B cell (primary cell): ENCODE results near the gene TCL1A. TPM values are rescaled to one million over a fixed set of nuclear protein-coding genes. Genes with fewer than 3 reads are reported as not detected.
A peak's percentile ranks its signal among the peaks of the same experiment; 100 is the strongest.

Source experiments
- ATAC-seq: fragments of 200-7000 bp; cut with Tn5 transposase; one replicate; pipeline ENCODE4 v1.10.0; 2021; ENCODE audit warnings: low read depth, mild to moderate bottlenecking, moderate number of reproducible peaks, moderate library complexity
- CTCF ChIA-PET: fragments of 350-600 bp; sonication (Branson Sonifier 250); formaldehyde crosslinking; loops from one replicate; lab custom pipeline; 2021; ENCODE audit warnings: antibody characterized with exemption, inconsistent platforms; lab: Charles Lee
- POLR2A ChIA-PET: fragments of 350-600 bp; sonication (Branson Sonifier 250); formaldehyde crosslinking; loops from one replicate; lab custom pipeline; 2021; ENCODE audit warnings: antibody characterized with exemption; lab: Charles Lee
- DNase-seq: peaks from one replicate; pipeline ENCODE4 v3.0.0; 2013
- H2AFZ ChIP-seq: 2 replicates; pipeline ENCODE4 v1.6.1; 2012; ENCODE audit warnings: mild to moderate bottlenecking, low read depth, low read length; ENCODE audit not compliant: insufficient read depth, poor library complexity, severe bottlenecking
- H3K27ac ChIP-seq, 2 donors: 1 replicate in 1 of 2; 2 replicates in 1 of 2; pipeline ENCODE4 v1.5.1; 2012 to 2013; ENCODE audit warnings: low read length in 2 of 2, mild to moderate bottlenecking in 2 of 2, moderate library complexity in 1 of 2
- H3K27me3 ChIP-seq, 4 experiments: fragments of 200-600 bp in 1 of 4; sonication (generic) in 1 of 4; replicated peaks in 1 of 4; 1 replicate in 2 of 4; 2 replicates in 2 of 4; pipeline versions ENCODE4 v1.6.1 to v1.7.0; 2013 to 2016; ENCODE audit warnings: low read length in 3 of 4, mild to moderate bottlenecking in 2 of 4, mixed read lengths in 1 of 4, moderate library complexity in 1 of 4; ENCODE audit not compliant: insufficient read depth in 4 of 4, control insufficient read depth in 3 of 4; ENCODE audit errors: control extremely low read depth in 1 of 4
- H3K36me3 ChIP-seq, 2 experiments: replicated peaks in 1 of 2; 1 replicate in 1 of 2; 2 replicates in 1 of 2; pipeline versions ENCODE4 v1.6.1 to v1.7.1; 2013; ENCODE audit warnings: low read length in 1 of 2; ENCODE audit not compliant: insufficient read depth in 2 of 2, control insufficient read depth in 1 of 2; ENCODE audit errors: control extremely low read depth in 1 of 2, extremely low read depth in 1 of 2
- H3K4me1 ChIP-seq, 2 donors: fragments of 200-600 bp in 1 of 2; sonication (generic) in 1 of 2; 1 replicate in 1 of 2; 2 replicates in 1 of 2; pipeline versions ENCODE4 v1.5.1 to v1.6.1; 2013 to 2017; ENCODE audit warnings: low read length in 2 of 2; ENCODE audit not compliant: control insufficient read depth in 2 of 2, insufficient read depth in 2 of 2
- H3K4me2 ChIP-seq: replicated peaks from 2 replicates; pipeline ENCODE3; 2012; ENCODE audit warnings: mild to moderate bottlenecking, low read depth, low read length; ENCODE audit not compliant: poor library complexity, severe bottlenecking
- H3K4me3 ChIP-seq, 5 experiments: fragments of 200-600 bp in 1 of 5; sonication (generic) in 1 of 5; 1 replicate in 3 of 5; 2 replicates in 2 of 5; pipeline versions ENCODE4 v1.5.1 to v1.7.0; 2011 to 2016; ENCODE audit warnings: low read length in 4 of 5, mild to moderate bottlenecking in 4 of 5, low read depth in 2 of 5, control low read depth in 1 of 5, moderate library complexity in 1 of 5; ENCODE audit not compliant: insufficient read depth in 1 of 5; ENCODE audit errors: control extremely low read depth in 1 of 5, extremely low read depth in 1 of 5
- H3K79me2 ChIP-seq: fragments of 200-600 bp; sonication (generic); one replicate; pipeline ENCODE4 v1.6.0; 2016; ENCODE audit warnings: low read length; ENCODE audit not compliant: control insufficient read depth, insufficient read depth
- H3K9ac ChIP-seq: fragments of 200-600 bp; sonication (generic); 2 replicates; pipeline ENCODE4 v1.6.1; 2017; ENCODE audit warnings: mild to moderate bottlenecking, low read length, moderate library complexity
- H3K9me3 ChIP-seq, 3 donors: one replicate each; pipeline versions ENCODE4 v1.6.1 to v1.7.1; 2013; ENCODE audit warnings: low read length in 2 of 3; ENCODE audit not compliant: control insufficient read depth in 2 of 3, insufficient read depth in 1 of 3; ENCODE audit errors: control extremely low read depth in 1 of 3
- H4K20me1 ChIP-seq: 2 replicates; pipeline ENCODE4 v1.6.0; 2012; ENCODE audit warnings: mild to moderate bottlenecking, low read length; ENCODE audit not compliant: insufficient read depth, control insufficient read depth, poor library complexity, severe bottlenecking
- H3K27ac Mint-ChIP-seq: one replicate; pipeline ENCODE4 v1.8.0; 2021; ENCODE audit warnings: mixed read lengths
- H3K27me3 Mint-ChIP-seq: one replicate; pipeline ENCODE4 v1.8.0; 2021; ENCODE audit warnings: mixed read lengths
- H3K4me1 Mint-ChIP-seq: one replicate; pipeline ENCODE4 v1.8.0; 2021; ENCODE audit warnings: mixed read lengths
- H3K4me3 Mint-ChIP-seq: one replicate; pipeline ENCODE4 v1.8.0; 2021; ENCODE audit warnings: mixed read lengths
- H3K9me3 Mint-ChIP-seq: one replicate; pipeline ENCODE4 v1.8.0; 2022; ENCODE audit warnings: mixed read lengths; ENCODE audit not compliant: insufficient read depth
- CTCF ChIP-seq: fragments of 200-600 bp; IDR thresholded peaks from one replicate; pipeline ENCODE4 v1.8.0; 2022; ENCODE audit warnings: antibody characterized with exemption, mild to moderate bottlenecking
- EZH2 ChIP-seq: IDR thresholded peaks from 2 replicates; pipeline ENCODE4 v1.6.1; 2012; ENCODE audit warnings: borderline replicate concordance, low read depth, mild to moderate bottlenecking, moderate library complexity, low read length; ENCODE audit not compliant: insufficient read depth, poor library complexity, severe bottlenecking
- WGBS: methylation state at CpG from one replicate; pipeline ENCODE4 v1.1.5; 2013; ENCODE audit warnings: missing lambda C conversion rate; ENCODE audit not compliant: insufficient coverage; 5-methylcytosine and 5-hydroxymethylcytosine counted together
- intact Hi-C: fragments of 100-400 bp; cut with micrococcal nuclease; formaldehyde crosslinking; loops from one replicate; pipeline ENCODE4 v1.10.0; 2022
- polyA plus RNA-seq: library from polyadenylated mRNA; depleted of rRNA; stranded (reverse); fragments of >200 nt; gene quantifications from 2 replicates; pipeline ENCODE4 v1.2.3, GENCODE V29; 2012
- total RNA-seq, 2 donors: library from RNA; stranded (reverse); fragments of 120-200 nt in 1 of 2; gene quantifications; 1 replicate in 1 of 2; 2 replicates in 1 of 2; pipeline versions ENCODE4 v1.2.3 to v1.2.4, GENCODE V29; 2013 to 2022

The TCL1A gene
- total and polyA plus RNA-seq, 2 donors (not counting 1 experiment from before 2014, with no cell fraction given), result 272 to 770 TPM

- Histone ChIP-seq H3K79me2 (peaks cover 30% of the 10 kb centered on the region), H2AFZ (peak overlapping the region; percentile 5), H3K4me1 (peaks cover 87 to 98% of the 10 kb centered on the region in 2 donors), H4K20me1 (no peaks in the 10 kb centered on the region), H3K4me3 (no peak overlapping the region), H3K9me3 (peaks cover 0 to 9% (median 0%) of the 10 kb centered on the region in 3 donors), H3K36me3 (peaks cover 0 to 8% of the 10 kb centered on the region in 2 experiments), H3K9ac (no peak overlapping the region), H3K4me2 (peak overlapping the region; percentile 66), H3K27me3 (no peaks in the 10 kb centered on the region), H3K27ac (peak overlapping the region; percentile 87 to 94)
- ChIA-PET CTCF (interaction anchor here (0.8 to 2.1 kb wide), 3 partner anchors 10 to 141 kb away, joined by 3 to 9 read pairs (median 4); no protein-coding TSS in a partner anchor), POLR2A (interaction anchor here (1.7 to 2.5 kb wide), 2 partner anchors 11 to 35 kb away, joined by 5 to 12 read pairs; no protein-coding TSS in a partner anchor)
- H3K27me3 Mint-ChIP-seq, result peaks cover 28% of the 10 kb centered on the region
- ATAC-seq, result no peak
- H3K4me1 Mint-ChIP-seq, result peaks cover 83% of the 10 kb centered on the region
- intact Hi-C loops, result no loop called here
- no peak for TF ChIP-seq CTCF
- no peak for TF ChIP-seq EZH2
- peak overlapping the region; percentile 29 for H3K4me3 Mint-ChIP-seq
- H3K27ac Mint-ChIP-seq, result peak overlapping the region; percentile 92
- 33% methylated on average over 1 of the region's 5 CpGs for WGBS
- no peaks in the 10 kb centered on the region for H3K9me3 Mint-ChIP-seq
- DNase-seq, result no peak
Observed at GRCh38 chr14:95700221-95700976, 13.5 kb downstream of the TCL1A start.

- 22% methylated on average over 4 of the region's 5 CpGs for WGBS
- intact Hi-C loops, result loop anchor here (5.0 kb wide), 2 partner anchors 33 to 87 kb away; no protein-coding TSS in a partner anchor
- Histone ChIP-seq H3K9ac (peak overlapping the region; percentile 26), H3K9me3 (peaks cover 0 to 11% (median 0%) of the 10 kb centered on the region in 3 donors), H4K20me1 (no peaks in the 10 kb centered on the region), H3K27me3 (no peaks in the 10 kb centered on the region), H3K4me1 (peaks cover 93 to 98% of the 10 kb centered on the region in 2 donors), H3K4me2 (peak overlapping the region; percentile 66), H3K27ac (peak overlapping the region; percentile 87 to 94), H3K4me3 (no peak overlapping the region), H3K79me2 (peaks cover 27% of the 10 kb centered on the region), H3K36me3 (peaks cover 0 to 8% of the 10 kb centered on the region in 2 experiments), H2AFZ (peak overlapping the region; percentile 26)
- POLR2A ChIA-PET, result interaction anchor here (1.4 to 2.5 kb wide), 3 partner anchors 12 to 34 kb away, joined by 5 to 12 read pairs (median 5); no protein-coding TSS in a partner anchor
- CTCF ChIA-PET, result interaction anchor here (1.2 to 2.1 kb wide), 2 partner anchors 11 to 15 kb away, joined by 4 to 9 read pairs; no protein-coding TSS in a partner anchor
- TF ChIP-seq CTCF (no peak), EZH2 (no peak)
- peak overlapping the region; percentile 92 for H3K27ac Mint-ChIP-seq
- H3K27me3 Mint-ChIP-seq, result peaks cover 30% of the 10 kb centered on the region
- peak; percentile 66 for DNase-seq
- no peaks in the 10 kb centered on the region for H3K9me3 Mint-ChIP-seq
- peak overlapping the region; percentile 61 for H3K4me3 Mint-ChIP-seq
- ATAC-seq, result no peak
- peaks cover 83% of the 10 kb centered on the region for H3K4me1 Mint-ChIP-seq
Observed at GRCh38 chr14:95699412-95699811, 14.5 kb downstream of the TCL1A start.
